Measurements from ENCODE around the gene PSMD1.
"Not testable (repeated sequence)": the region's sequence is repeated elsewhere in the genome, so short reads cannot be mapped to it uniquely, and the experiment has no call there.

PSMD1 gene

DNA sequence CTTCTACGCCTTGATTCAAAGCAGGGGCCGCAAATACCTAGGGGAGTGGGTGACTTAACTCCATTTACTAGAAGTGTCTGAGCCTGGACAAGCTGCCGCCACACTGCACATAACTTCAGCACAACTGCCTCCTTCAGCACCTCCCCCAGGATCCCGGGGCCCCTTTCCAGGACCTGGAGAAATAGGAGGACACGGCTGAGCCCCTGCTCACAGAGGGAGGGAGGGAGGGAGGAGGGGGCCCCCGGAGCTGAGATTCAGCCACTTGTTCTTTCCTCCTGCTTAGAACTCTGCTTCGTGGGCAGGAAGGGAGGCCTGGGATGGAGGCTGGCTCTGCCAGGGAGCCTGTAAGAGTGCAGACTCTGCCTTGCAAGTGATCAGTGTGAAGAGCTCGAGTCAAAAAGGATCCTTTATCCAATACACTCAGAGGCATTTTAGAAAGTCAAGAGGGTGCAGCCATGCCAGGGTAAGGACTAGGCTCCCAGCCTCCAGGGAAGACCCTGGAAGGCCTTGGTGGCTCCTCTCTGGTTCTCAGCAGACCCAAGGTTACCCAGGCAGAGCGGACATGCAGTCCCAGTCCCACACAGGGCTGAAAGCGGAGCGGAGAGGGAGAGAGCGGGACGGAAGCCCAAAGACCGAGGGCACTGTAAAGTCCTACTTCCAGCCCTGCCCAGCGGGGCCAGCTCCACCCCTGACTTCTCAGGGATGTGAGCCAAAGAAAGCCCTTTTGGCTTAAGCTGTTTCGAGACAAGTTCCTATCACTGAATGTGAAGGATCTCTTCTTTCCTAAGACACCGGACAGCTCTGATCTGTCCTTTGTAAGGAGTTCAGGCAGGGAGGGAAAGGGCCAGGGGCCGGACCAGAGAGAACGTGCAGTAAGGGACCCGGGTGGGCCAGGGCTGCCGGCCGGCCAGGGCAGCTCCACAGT lies 133.2 kb downstream of the PSMD1 start:
- no peak for DNase-seq

DNA sequence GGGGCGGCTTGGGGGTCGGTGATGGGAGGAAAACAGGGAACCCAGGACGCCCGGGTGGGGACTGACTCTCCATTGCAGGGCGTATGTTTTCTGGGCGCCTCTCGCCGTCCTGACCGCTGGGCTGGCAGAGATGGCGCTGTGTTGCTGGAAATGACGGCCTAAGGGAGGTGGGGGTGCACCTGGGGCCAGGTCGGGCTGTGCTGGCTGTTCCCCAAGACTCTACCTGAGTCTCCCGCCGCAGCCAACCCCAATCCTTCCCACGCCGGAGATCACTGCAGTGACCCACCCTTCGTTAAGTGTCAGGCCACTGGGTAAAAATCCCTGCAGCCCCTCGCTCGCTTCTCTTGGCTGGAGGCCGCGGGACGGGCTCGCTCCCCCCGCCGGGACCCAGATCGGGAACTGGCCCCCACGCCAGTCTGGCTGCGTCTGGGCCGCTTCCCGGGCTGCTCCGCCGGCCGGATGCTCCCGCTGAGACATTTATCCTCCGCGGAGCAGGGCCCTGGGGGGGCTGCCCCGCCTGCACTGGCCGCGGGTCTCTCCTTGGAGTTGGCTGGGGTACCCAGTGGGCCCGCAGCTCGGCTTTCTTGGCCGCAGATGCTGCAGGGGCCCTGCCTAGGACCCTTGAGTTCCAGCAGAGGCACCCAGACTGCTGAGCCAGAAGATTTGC lies 134.0 kb downstream of the PSMD1 start:
- no peak for DNase-seq

DNA sequence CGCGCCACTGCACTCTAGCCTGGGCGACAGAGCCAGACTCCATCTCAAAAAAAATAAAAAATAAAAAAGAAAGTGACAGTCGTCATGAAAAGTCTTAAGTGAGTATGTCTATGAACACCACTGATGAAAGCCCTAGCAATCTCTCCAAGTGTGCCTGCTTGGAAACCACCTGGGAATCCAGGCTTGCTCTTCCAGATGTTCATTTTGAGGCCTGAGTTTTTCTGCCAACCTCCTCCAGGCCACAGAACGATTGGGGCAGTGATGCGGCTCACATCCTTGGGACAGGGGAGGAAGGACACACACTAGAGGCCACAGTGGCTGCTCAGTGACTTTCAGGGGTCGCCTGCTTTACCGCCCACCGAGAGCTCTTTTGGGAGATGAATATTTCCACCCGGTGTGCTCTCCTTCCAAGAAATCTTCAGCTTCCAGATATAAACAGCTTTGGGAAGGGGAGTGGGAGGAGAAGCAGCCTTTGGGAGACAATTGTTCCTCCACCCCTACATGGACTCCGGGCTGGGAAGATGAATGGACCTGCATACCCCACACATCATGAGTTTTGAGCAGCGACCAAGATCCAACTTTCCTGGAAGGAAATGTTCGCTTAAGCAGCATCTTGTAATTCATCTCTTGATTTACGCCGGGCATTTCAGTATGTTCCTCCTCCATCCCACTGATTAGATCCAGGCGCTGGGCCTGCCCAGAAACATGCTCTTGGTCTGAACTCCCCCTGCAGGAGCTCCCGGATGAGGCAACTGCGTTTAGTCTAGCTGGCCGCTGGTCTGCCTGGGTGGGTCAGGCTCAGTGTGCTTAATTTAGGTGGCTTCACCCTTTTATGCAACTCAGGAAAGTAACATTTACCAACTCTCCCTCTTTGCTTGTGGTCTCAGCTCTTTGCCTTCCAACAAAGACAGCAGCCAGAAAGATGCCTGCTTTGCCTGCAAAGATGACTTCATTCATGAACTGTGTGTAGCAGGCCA lies 135.5 kb downstream of the PSMD1 start:
- DNase-seq: no peak

DNA sequence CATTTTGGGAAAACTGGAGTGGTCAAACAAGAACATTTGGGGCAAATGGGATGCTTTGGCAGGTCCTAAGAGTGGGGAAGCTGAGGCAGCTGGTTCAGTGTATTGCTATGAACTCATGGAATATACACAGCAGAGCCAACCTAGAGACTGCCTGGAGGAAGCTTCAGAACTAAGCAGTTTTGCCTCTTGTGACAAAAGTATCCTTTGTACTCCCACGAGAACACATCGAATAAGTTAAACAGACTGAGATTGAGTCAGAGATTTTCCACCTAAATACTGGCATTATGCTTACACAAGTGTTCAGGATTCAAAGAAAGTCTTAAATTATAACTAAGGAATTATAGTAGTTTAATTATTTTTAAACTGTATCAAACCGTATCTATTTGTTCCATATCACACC lies 136.5 kb downstream of the PSMD1 start:
- no peak for DNase-seq

DNA sequence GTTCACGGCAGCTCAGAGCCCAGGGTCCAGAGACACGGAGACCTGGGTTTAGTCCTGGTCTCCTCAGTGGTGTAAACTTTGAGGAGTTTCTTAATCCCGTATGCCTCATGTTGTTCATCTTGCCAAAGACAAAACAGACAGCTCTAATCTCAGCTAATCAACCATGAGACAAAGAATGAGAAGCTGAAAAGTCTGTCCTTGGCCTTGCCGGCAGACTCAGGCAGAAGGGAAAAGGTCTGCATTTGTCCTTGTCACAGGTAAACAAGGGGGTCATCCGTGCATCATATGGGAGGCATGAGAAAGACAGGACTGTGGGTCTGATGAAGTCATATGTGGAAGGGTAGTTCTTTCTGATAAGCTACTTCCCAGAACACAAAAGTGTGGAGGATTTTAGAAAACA lies 139.9 kb downstream of the PSMD1 start:
- no peak for DNase-seq

DNA sequence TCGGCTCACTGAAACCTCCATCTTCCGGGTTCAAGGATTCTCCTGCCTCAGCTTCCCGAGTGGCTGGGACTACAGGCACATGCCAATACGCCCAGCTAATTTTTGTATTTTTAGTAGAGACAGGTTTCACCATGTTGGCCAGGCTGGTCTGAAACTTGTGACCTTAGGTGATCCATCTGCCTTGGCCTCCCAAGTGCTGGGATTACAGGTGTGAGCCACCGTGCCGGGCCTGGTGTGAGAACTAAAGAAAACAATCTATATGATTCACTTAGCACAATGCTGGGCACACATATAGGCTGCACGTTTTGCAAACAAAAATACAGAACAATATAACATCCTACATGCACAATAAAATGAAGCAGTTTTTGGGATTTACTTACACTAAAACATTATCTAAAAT lies 140.5 kb downstream of the PSMD1 start:
- DNase-seq: not testable (repeated sequence)

DNA sequence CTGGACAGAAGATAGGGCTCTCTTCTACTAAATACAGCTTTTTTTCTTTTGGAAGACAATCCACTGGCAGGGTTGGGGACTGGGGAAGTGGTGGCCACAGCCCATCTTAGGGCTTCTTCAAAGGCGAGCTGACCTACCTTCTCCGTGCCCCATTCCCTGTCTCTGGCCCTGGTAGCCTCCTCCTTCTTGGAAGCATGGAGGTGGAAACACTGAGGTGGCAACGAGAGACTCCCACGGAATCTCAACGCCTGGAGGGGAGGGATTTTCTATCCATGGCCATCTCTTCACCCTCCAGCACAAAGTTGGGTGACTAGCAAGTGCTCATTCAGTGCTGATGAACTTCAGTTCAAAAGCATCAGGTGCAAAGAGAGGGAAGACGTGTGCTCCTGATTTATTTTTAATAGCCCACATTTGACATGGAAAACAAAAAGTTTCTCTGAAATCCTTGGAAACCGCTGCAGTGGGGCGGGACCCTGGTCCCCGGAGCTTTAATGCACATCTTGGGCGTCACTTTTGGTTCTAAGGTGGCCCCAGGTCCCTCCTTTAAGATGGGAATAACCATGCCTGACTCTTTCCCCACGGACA lies 141.1 kb downstream of the PSMD1 start:
- no peak for DNase-seq

DNA sequence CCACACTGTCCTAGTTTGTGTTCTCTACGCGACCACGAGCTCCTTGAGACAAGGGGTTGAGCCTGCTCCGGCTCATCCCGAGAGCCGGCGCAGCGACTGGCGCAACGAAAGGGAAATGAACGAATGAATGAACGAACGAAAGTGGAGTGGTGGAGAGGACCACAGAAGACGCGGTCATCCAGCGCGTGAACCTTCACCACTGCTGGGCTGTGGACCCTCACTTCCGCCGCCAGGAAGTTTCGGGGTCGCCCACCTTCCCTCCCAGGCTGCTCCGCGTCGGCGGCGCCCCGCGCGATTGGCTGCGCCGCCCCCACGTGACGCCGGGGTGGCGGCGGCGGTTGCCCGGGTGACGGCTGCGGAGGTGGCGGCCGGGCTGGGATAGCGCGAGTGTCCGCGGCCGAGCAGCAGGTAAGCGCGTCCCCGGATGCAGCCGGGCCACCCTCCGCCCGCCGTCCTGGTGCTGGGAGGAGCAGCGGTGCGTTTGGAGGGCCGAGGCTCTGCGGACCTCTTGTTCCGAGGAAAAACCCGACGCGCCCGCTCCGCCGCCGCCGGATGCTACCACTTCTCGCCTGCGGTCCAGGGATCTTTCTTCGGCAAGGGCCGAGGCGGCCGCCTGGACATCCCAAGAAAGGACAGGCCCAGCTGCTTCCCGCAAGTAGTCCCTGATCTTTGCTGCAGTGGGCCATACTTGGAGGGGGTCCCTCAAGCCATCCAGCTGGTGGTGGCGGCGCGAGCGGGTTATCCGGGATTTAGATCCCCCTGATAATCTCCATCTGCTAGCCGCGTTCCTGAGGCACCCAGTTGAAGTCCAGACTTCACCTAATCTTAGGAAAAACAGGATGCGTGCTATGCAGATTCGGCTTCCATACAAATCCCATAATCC lies 141.9 kb downstream of the PSMD1 start, which contains the start of gene ARMC9:
Gene ARMC9 (plus strand): TSS at position 341 of the 883 bp plus-strand sequence. CDS start 7,608 bp downstream, outside the sequence.
- DNase-seq: peak; percentile 64

DNA sequence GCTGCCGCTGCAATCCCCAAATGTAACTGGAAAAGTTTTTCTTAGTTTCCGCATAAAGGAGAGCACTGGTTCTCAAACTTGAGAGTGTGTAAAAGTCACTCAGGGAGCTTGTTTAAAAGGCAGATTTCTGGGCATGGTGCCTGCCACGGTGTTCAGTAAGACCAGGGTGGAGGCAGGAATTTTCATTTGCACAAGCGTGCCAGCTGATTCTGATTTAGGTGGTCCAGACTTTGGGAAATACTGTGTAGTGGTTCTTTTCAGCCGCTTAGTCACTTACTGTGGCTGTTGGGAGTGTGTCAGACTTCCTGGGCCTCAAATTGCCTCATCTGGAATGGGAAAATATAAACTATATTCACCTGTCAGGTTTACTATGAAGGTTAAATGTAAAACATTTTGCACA lies 142.6 kb downstream of the PSMD1 start:
- DNase-seq: no peak

DNA sequence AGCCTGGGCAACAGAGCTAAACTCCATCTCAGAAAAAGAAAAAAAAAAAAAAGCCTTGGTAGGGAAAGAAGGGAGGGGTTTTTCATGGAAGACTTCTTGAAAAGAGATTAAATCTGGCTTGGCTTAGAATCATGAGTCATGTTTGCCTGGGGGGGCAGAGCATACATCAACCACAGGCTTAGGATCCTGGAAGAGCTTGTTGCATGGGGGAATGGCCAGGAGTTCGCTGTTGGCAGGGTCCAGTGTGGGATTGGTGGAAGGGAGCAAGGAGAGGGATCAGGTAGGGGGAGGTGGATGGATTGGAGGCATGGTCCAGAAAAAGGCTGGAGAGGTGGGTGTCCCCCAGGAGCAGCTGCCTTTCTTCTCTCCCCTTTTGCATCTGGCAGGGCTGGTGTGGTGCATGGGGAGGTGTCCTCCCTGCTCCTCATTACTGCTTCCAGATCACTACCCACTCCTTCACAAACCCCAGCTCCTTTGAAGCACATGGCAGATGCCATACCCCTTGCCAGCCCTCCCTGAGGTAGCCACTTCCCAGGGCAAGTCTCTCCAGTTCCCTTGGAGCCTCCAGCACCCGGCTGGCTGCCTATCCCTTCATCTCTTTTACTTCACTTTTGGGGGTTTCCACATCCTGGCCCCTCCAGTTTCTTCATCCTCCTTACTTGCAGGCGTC lies 144.3 kb downstream of the PSMD1 start:
- DNase-seq: no peak

DNA sequence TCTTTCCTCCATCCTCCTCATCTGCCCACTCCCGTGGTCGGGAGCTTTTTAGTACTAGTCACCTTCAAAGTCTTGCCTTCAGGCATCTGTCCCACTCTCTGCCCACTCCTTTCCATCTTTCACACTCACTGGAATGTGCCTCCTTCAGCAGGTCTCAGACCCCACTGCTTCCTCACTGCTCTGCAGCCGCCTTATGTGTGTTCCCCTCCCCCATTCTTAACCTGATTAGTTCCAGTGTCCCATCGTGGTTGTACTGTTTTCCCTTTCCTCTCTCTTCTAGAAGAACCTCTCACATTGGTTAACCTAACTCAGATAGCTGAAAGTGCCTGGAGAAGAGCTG lies 144.8 kb downstream of the PSMD1 start:
- DNase-seq: no peak

DNA sequence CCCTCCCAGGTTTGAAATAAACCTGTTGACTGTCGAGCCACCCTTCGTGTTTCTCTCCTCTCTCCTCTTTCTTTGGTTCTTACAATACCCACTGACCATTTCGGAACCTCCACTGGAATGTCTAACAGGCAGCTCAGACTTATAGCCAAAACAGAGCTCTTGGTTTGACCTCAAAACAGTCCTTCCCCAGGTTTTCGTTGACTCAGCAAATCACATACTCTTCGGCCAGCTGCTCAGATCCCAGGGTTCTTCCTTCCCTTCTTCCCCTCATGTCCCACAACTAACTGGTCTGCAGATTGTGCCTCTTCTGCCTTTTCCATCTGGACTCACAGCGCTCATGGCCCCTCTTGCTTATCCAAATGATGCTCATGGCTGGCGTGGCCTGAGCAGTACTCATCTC lies 146.4 kb downstream of the PSMD1 start:
- no peak for DNase-seq

DNA sequence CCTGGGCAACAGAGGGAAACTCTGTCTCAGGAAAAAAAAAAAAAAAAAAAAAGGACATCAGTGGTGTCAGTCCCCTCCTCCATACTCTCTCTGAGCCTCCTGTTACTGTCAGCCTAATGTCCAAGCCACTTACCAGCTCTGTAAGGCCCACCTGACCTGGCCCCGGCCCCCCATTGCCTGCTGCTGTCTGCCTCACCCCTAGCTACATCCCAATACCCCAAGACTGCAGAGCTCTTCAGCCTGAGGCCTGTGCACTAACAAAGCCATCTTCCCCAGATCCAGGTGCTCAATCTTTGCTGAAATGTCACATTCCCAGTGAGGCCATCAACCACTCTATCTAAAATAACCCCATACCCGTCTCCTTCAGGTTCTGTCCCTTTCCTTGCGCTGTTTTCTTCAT lies 147.5 kb downstream of the PSMD1 start:
- DNase-seq: no peak

DNA sequence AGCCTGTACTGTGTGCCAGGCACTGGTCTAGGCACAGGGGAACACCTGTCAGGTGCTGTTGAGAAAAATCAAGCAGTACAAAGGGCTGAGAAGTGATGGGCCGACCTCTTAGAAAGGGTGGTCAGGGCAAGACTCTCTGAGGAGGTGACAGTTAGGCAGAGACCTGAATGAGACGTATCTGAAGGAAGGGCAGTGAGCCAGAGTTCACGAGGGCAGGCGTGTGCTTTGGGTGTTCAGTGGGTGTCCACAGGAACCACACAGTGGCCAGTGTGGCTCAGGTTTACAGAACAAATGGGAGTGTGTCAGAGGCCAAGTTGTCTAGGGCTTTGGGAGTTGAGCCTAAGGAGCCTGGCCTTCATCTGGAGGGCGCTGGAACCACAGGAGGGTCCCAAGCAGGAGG lies 147.9 kb downstream of the PSMD1 start:
- no peak for DNase-seq

DNA sequence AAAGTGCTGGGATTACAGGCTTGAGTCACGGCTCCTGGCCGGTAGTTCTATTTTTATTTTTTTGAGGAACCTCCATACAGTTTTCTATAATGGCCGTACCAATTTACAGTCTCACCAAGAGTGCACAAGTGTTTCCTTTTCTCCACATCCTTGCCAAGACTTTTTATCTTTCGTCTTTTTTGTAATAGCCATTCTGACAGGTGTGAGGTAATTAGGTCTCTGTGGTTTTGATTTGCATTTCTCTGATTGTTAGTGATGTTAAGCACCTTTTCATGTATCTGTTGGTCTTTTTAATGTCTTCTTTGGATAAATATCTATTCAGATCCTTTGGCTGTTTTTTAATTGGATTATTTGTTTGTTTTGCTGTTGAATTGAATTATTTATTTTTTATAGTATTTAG lies 151.1 kb downstream of the PSMD1 start:
- no peak for DNase-seq

DNA sequence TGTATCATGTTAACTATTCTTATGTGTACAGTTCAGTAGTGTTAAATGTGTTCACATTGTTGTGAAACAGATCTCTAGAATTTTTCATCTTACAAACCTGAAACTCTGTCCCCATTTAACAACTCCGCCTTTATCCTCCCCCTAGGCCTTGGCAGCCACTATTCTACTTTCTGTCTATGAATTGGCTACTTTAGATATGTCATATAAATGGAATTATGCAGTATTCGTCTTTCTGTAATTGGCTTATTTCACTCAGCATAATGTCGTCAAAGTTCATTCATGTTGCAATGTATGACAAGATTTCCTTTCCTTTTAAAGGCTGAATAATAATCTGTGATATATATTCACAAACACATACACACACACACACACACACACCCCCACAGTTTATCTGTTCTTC lies 154.1 kb downstream of the PSMD1 start:
- no peak for DNase-seq

DNA sequence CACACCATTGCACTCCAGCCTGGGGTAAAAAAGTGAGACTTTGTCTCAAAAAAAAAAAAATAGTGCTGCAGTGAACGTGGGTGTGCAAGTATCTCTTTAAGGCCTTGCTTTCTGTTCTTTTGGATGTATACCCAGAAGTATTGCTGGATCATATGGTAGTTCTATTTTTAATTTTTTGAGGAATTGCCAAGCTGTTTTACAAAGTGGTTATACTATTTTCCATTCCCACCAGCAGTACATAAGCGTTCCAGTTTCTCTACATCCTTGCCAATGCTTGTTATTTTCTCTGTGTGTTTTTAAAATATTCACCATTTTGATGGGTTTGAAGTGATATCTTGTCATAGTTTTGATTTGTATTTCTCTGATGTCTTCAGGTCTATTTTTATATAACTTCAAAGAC lies 154.8 kb downstream of the PSMD1 start:
- no peak for DNase-seq

DNA sequence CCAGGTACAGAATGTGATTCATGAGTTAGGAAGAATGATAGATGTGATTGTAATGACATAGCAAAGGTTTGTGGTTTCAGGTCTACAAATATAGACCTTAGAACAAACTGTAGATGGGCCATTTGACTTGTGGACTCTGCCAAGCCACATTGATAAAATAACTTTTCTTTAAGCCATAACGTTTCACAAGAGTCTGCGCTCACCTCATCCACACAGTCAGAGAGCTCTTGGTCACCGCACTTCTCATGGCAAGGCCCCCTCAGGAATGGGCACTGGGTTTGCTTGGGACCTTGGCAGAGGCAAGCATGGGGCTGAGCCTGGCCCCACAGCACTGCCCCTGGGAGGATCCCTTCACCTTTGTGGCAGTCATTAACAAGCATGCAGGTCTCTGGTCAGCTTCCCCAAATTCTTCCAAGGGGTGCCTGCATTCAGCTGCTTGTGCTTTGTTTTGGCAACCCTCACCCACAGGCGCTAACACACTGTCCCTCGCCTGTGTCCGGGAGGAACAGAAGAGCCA lies 155.7 kb downstream of the PSMD1 start:
- no peak for DNase-seq

DNA sequence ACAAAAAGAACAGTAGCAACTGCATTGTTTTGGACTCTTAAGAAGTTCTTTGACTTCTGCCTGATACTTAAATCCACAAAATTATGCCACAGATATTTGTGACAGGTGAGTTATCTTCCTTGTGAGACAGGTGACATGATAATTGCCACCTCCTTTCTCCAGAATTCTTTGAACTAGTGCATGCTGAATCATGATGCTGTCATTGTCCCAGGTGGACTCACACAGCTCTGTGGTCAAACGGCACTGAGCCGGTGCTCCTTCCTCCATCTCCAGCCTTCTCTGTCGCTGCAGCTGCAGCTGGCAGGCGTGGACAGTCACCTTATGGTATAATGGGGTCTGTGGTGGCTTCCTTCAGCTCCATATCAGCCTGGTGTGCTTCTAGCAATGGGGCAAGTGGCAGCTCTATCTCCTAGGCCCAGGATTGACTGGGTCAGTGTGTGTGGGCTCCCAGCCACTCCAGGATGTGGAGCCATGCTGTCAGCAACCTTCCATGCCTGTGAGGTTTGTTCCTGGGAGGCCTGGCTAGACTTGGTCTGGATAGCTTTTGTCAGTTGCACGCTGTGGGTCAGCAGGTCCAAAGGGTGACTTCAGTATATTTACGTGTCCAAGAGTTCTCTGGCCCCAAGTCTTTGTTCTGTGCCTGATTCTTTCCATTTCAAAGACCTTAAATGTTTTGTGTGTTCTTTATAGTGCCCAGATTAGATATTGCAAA lies 157.4 kb downstream of the PSMD1 start:
- DNase-seq: no peak

DNA sequence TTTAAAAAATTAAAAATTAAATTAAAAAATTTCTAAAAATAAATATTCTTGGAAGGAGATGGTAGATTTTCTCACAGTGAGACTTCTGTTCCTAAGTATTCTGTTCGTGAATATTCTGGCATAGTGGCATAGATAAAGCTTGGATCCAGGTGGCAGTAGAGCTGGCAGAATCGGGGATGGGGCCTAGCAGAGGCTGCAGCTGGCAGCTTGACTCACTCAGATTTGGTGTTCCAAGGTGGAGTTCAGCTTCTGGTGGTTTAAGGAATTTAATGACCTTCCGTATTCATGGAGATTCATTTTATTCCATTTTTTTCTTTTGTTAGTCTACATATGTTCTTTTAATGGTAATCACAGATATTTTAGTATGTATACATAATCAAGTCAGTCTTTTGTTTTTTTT lies 161.7 kb downstream of the PSMD1 start:
- DNase-seq: no peak
